Measurements from ENCODE around the gene PIEZO2.

GRCh38 chr18:11078491-11078890 is 70.9 kb downstream of the PIEZO2 start:
- TF ChIP-seq CTCF (IDR thresholded peaks at IDR 0.05) = no peak
- no peak for TF ChIP-seq EZH2 (IDR thresholded peaks at IDR 0.05; ENCODE audit: borderline replicate concordance, insufficient read depth, low read depth, low read length, poor library complexity, severe bottlenecking)

Data from B cell (primary cell).